SK-N-SH (cell line): Measurements from ENCODE around the gene GPR183. TPM values are rescaled to one million over a fixed set of nuclear protein-coding genes. Genes with fewer than 3 reads are reported as not detected.

Source experiments
- CTCF ChIA-PET: fragments of 300-600, 350-600 bp; formaldehyde crosslinking; extraction: SDS; loops from one replicate; lab custom pipeline; 2021; lab: Yijun Ruan, JAX
- POLR2A ChIA-PET: fragments of 350-600 bp; sonication (Branson Sonifier 250); formaldehyde crosslinking; extraction: SDS; loops from one replicate; lab custom pipeline; 2020; ENCODE audit warnings: antibody characterized with exemption, inconsistent platforms; lab: Yijun Ruan, JAX
- DNase-seq: peaks from one replicate; pipeline ENCODE4 v3.0.0; 2012
- H2AFZ ChIP-seq: fragments of 200-600 bp; sonication (generic); 2 replicates; pipeline ENCODE4 v1.8.1; 2016; ENCODE audit warnings: antibody characterized with exemption, mild to moderate bottlenecking, low read depth
- H3F3A ChIP-seq: fragments of 200-600 bp; sonication (generic); replicated peaks from 2 replicates; pipeline ENCODE3; 2016; ENCODE audit warnings: antibody characterized with exemption, mild to moderate bottlenecking; ENCODE audit not compliant: insufficient read depth
- H3K27ac ChIP-seq, 2 experiments: fragments of 200-500 bp in 1 of 2; fragments of 200-600 bp in 1 of 2; sonication (Bioruptor generic) in 1 of 2; sonication (generic), shearing (Covaris generic) in 1 of 2; 2 replicates each; pipeline versions ENCODE4 v1.5.1 to v1.6.1; 2014 to 2016; ENCODE audit warnings: low read depth in 2 of 2, inconsistent platforms in 1 of 2, low read length in 1 of 2, mild to moderate bottlenecking in 1 of 2, mixed read lengths in 1 of 2
- H3K27me3 ChIP-seq: fragments of 200-600 bp; sonication (generic), shearing (Covaris generic); 2 replicates; pipeline ENCODE4 v1.6.1; 2016; ENCODE audit warnings: mixed run types; ENCODE audit not compliant: insufficient read depth
- H3K36me3 ChIP-seq, 2 experiments: fragments of 200-500 bp in 1 of 2; fragments of 200-600 bp in 1 of 2; sonication (Bioruptor generic) in 1 of 2; sonication (generic) in 1 of 2; replicated peaks in 1 of 2; 2 replicates each; pipeline versions ENCODE3 to v1.5.1; 2014 to 2016; ENCODE audit warnings: low read length in 1 of 2, mild to moderate bottlenecking in 1 of 2; ENCODE audit not compliant: insufficient read depth in 2 of 2, control insufficient read depth in 1 of 2
- H3K4me1 ChIP-seq, 2 experiments: fragments of 200-500 bp in 1 of 2; fragments of 200-600 bp in 1 of 2; sonication (Bioruptor generic) in 1 of 2; sonication (generic), shearing (Covaris generic) in 1 of 2; 2 replicates each; pipeline versions ENCODE4 v1.5.1 to v1.6.1; 2014 to 2016; ENCODE audit warnings: low read depth in 1 of 2, low read length in 1 of 2, mixed run types in 1 of 2; ENCODE audit not compliant: insufficient read depth in 2 of 2, control insufficient read depth in 1 of 2
- H3K4me2 ChIP-seq: fragments of 200-600 bp; sonication (generic), shearing (Covaris generic); 2 replicates; pipeline ENCODE4 v1.6.1; 2017; ENCODE audit warnings: mixed run types
- H3K4me3 ChIP-seq, 2 experiments: fragments of 200-500 bp in 1 of 2; fragments of 200-600 bp in 1 of 2; sonication (Bioruptor generic) in 1 of 2; sonication (generic), shearing (Covaris generic) in 1 of 2; 2 replicates each; pipeline versions ENCODE4 v1.5.1 to v1.8.1; 2014 to 2016; ENCODE audit warnings: low read depth in 2 of 2, inconsistent platforms in 1 of 2, low read length in 1 of 2, mild to moderate bottlenecking in 1 of 2, mixed read lengths in 1 of 2, moderate library complexity in 1 of 2
- H3K79me2 ChIP-seq: fragments of 200-600 bp; sonication (generic); 2 replicates; pipeline ENCODE4 v1.8.1; 2017; ENCODE audit warnings: mild to moderate bottlenecking; ENCODE audit not compliant: insufficient read depth
- H3K9ac ChIP-seq: fragments of 200-600 bp; sonication (generic); 2 replicates; pipeline ENCODE4 v1.6.1; 2017; ENCODE audit warnings: mixed run types
- H3K9me2 ChIP-seq: fragments of 200-600 bp; sonication (generic); 2 replicates; pipeline ENCODE4 v1.6.1; 2017; ENCODE audit warnings: mixed run types
- H3K9me3 ChIP-seq: fragments of 200-600 bp; sonication (generic); 2 replicates; pipeline ENCODE4 v1.6.1; 2017; ENCODE audit warnings: mixed run types, mild to moderate bottlenecking, moderate library complexity
- H4K20me1 ChIP-seq: fragments of 200-600 bp; sonication (generic); 2 replicates; pipeline ENCODE4 v1.6.1; 2017; ENCODE audit warnings: mild to moderate bottlenecking, mixed run types; ENCODE audit not compliant: insufficient read depth
- ELF1 ChIP-seq: IDR thresholded peaks from 2 replicates; pipeline ENCODE4 v1.4.0; 2012
- EZH2phosphoT487 ChIP-seq: fragments of 200-600 bp; sonication (generic); IDR thresholded peaks from 2 replicates; pipeline ENCODE4 v1.6.1; 2017; ENCODE audit warnings: low read depth, mixed run types, mild to moderate bottlenecking, antibody characterized with exemption, moderate library complexity, borderline replicate concordance
- FOSL2 ChIP-seq: IDR thresholded peaks from 2 replicates; pipeline ENCODE4 v1.4.0; 2012; ENCODE audit warnings: low read depth, mild to moderate bottlenecking, moderate library complexity, borderline replicate concordance
- GABPA ChIP-seq: IDR thresholded peaks from 2 replicates; pipeline ENCODE4 v1.4.0; 2012; ENCODE audit warnings: low read depth, mild to moderate bottlenecking
- IRF3 ChIP-seq: fragments of 150-350 bp; IDR thresholded peaks from 2 replicates; pipeline ENCODE4 v1.6.1; 2016; ENCODE audit warnings: mild to moderate bottlenecking, low read depth, low read length
- JUND ChIP-seq: IDR thresholded peaks from 2 replicates; pipeline ENCODE4 v1.4.0; 2012
- MXI1 ChIP-seq: IDR thresholded peaks from 2 replicates; pipeline ENCODE4 v1.6.1; 2012; ENCODE audit warnings: mild to moderate bottlenecking, low read depth, low read length, improper control_type of control experiment
- NFIC ChIP-seq: IDR thresholded peaks from 2 replicates; pipeline ENCODE4 v1.4.0; 2012; ENCODE audit warnings: borderline replicate concordance
- POLR2AphosphoS5 ChIP-seq: IDR thresholded peaks from 2 replicates; pipeline ENCODE4 v1.6.1; 2012; ENCODE audit warnings: low read depth, low read length
- REST ChIP-seq: IDR thresholded peaks from 2 replicates; pipeline ENCODE4 v1.6.1; 2012; ENCODE audit warnings: mild to moderate bottlenecking, low read depth, low read length, moderate library complexity
- RFX5 ChIP-seq: IDR thresholded peaks from 2 replicates; pipeline ENCODE4 v1.6.1; 2012; ENCODE audit warnings: mild to moderate bottlenecking, improper control_type of control experiment, low read length
- RXRA ChIP-seq: IDR thresholded peaks from 2 replicates; pipeline ENCODE4 v1.4.0; 2012; ENCODE audit warnings: low read depth, mild to moderate bottlenecking, borderline replicate concordance
- TCF12 ChIP-seq: IDR thresholded peaks from 2 replicates; pipeline ENCODE4 v1.4.0; 2012
- USF2 ChIP-seq: fragments of 150-350 bp; IDR thresholded peaks from 2 replicates; pipeline ENCODE4 v1.6.1; 2017; ENCODE audit warnings: antibody characterized with exemption, low read length, low read depth, borderline replicate concordance
- ZBTB33 ChIP-seq: IDR thresholded peaks from 2 replicates; pipeline ENCODE4 v1.4.0; 2012; ENCODE audit warnings: low read depth, borderline replicate concordance
- WGBS: methylation state at CpG from one replicate; pipeline ENCODE4 v1.1.6; 2017; ENCODE audit warnings: low lambda C conversion rate; 5-methylcytosine and 5-hydroxymethylcytosine counted together
- polyA plus RNA-seq, 3 experiments: library from polyadenylated mRNA; depleted of rRNA; stranded (reverse); fragments of >200 nt; gene quantifications; 2 replicates each; pipeline ENCODE4 v1.2.3, GENCODE V29; 2012

GPR183 gene
- polyA plus RNA-seq, 1 of the 3 experiments (the other 2 are of a cell fraction), result 0.07 TPM

- TF ChIP-seq TCF12 (no peak), RFX5 (no peak), IRF3 (no peak), USF2 (no peak), MXI1 (no peak), ZBTB33 (no peak), FOSL2 (no peak), POLR2AphosphoS5 (no peak), GABPA (no peak), RXRA (no peak), ELF1 (no peak), NFIC (no peak), EZH2phosphoT487 (no peak), REST (no peak), JUND (no peak)
- Histone ChIP-seq H3K4me1 (peaks cover 1 to 3% of the 10 kb centered on the region in 2 experiments; a peak in 3 of 4 replicates), H2AFZ (no peak overlapping the region), H3K9ac (no peak overlapping the region), H3K36me3 (peaks cover 0 to 8% of the 10 kb centered on the region in 2 experiments), H3K4me2 (no peak overlapping the region), H4K20me1 (no peaks in the 10 kb centered on the region), H3F3A (peaks cover 4% of the 10 kb centered on the region), H3K4me3 (no peak overlapping the region), H3K27ac (no peak overlapping the region), H3K9me3 (no peaks in the 10 kb centered on the region), H3K27me3 (no peaks in the 10 kb centered on the region), H3K79me2 (peaks cover 3% of the 10 kb centered on the region; the same call in 1 of the 2 replicates), H3K9me2 (no peaks in the 10 kb centered on the region)
- POLR2A ChIA-PET, result no interaction called here
- CTCF ChIA-PET, result interaction anchor here (1.1 to 7.8 kb wide), 2 partner anchors 11 to 159 kb away, joined by 4 to 38 read pairs; no protein-coding TSS in a partner anchor
- WGBS, result 100% methylated on average over 4 of the region's 4 CpGs
- no peak for DNase-seq
Measured at GRCh38 chr13:99277629-99278028, 29.6 kb downstream of the GPR183 start.
